Stimulated activated naive CD8-positive, alpha-beta T cell treated with anti-CD3 and anti-CD28 coated beads, Interleukin-15, amount 100 ng/mL, for 72 hours (primary cell): ENCODE data around the gene PCDHB6.
"Not testable (repeated sequence)": the region's sequence is repeated elsewhere in the genome, so short reads cannot be mapped to it uniquely, and the experiment has no call there.

Experiments used
- ATAC-seq: fragments of 150-1000 bp; cut with Tn5 transposase; 2 replicates; pipeline ENCODE4 v1.10.0; 2021; ENCODE audit warnings: mild to moderate bottlenecking, moderate library complexity
- DNase-seq, 2 donors: peaks; one replicate each; pipeline ENCODE4 v3.0.0; 2021 to 2022
- H3K27ac Mint-ChIP-seq, 2 donors: one replicate each; pipeline ENCODE4 v1.8.0; 2022; ENCODE audit warnings: mild to moderate bottlenecking in 2 of 2, mixed read lengths in 2 of 2, moderate library complexity in 2 of 2
- H3K27me3 Mint-ChIP-seq: one replicate; pipeline ENCODE4 v1.8.0; 2022; ENCODE audit warnings: mixed read lengths
- H3K4me1 Mint-ChIP-seq: one replicate; pipeline ENCODE4 v1.8.0; 2022; ENCODE audit warnings: mild to moderate bottlenecking, mixed read lengths
- H3K4me3 Mint-ChIP-seq, 2 donors: one replicate each; pipeline ENCODE4 v1.8.0; 2022; ENCODE audit warnings: mild to moderate bottlenecking in 2 of 2, mixed read lengths in 2 of 2, moderate library complexity in 1 of 2
- H3K9me3 Mint-ChIP-seq, 2 donors: one replicate each; pipeline ENCODE4 v1.8.0; 2022; ENCODE audit warnings: mixed read lengths in 2 of 2

The PCDHB6 gene

GRCh38 chr5:141182248-141182647 lies 32.4 kb downstream of the PCDHB6 start, which contains the start of gene PCDHB16:
Gene PCDHB16, plus strand, starts transcription at chr5:141182387. Its CDS starts 173 bp downstream, at chr5:141182560.
- H3K4me3 Mint-ChIP-seq: no peak within 1 kb of the TSS
- DNase-seq: no peak
- no peak for ATAC-seq
- H3K4me1 Mint-ChIP-seq: no peaks in the 10 kb centered on the region
- peaks cover 42% of the 10 kb centered on the region for H3K27me3 Mint-ChIP-seq
- peaks cover 18 to 24% of the 10 kb centered on the region in 2 donors for H3K9me3 Mint-ChIP-seq
- no peak within 1 kb of the TSS for H3K27ac Mint-ChIP-seq

DNA sequence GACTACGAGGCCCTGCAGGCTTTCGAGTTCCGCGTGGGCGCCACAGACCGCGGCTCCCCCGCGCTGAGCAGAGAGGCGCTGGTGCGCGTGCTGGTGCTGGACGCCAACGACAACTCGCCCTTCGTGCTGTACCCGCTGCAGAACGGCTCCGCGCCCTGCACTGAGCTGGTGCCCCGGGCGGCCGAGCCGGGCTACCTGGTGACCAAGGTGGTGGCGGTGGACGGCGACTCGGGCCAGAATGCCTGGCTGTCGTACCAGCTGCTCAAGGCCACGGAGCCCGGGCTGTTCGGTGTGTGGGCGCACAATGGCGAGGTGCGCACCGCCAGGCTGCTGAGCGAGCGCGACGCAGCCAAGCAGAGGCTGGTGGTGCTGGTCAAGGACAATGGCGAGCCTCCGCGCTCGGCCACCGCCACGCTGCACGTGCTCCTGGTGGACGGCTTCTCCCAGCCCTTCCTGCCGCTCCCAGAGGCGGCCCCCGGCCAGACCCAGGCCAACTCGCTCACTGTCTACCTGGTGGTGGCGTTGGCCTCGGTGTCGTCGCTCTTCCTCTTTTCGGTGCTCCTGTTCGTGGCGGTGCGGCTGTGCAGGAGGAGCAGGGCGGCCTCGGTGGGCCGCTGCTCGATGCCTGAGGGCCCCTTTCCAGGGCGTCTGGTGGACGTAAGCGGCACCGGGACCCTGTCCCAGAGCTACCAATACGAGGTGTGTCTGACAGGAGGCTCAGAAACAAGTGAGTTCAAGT lies 34.4 kb downstream of the PCDHB6 start:
- H3K4me1 Mint-ChIP-seq, ATAC-seq, H3K27ac Mint-ChIP-seq, H3K4me3 Mint-ChIP-seq, DNase-seq: not testable (repeated sequence)
- Mint-ChIP-seq H3K9me3 (peaks cover 24 to 26% of the 10 kb centered on the region in 2 donors), H3K27me3 (peaks cover 59% of the 10 kb centered on the region)

DNA sequence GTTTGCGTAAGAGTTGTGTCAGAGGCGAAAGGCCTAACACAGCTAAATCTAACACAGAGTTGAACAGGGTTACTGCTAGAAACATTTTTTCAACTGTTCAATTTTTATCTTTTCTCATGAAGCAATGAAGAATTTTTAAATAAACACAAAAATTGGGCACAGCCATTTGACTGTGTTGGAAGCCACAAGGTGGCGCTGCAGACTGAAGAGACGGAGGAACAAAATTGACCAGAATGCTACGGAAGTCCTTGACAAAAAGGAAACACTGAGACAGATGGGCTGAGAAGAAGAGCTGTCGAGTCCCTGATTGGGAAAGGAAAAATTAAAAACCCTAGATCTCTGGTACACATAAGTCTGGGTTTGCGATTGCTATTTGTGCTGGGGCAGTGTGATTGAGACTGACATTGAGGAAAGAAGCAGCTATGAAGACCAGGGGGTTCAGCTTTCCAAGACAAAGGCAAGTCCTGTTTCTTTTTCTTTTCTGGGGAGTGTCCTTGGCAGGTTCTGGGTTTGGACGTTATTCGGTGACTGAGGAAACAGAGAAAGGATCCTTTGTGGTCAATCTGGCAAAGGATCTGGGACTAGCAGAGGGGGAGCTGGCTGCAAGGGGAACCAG lies 37.1 kb downstream of the PCDHB6 start, which contains the start of gene PCDHB9:
Gene PCDHB9, plus strand, starts transcription at position 265 of the 616 bp plus-strand sequence. Its CDS starts 158 bp downstream, at position 423.
- H3K4me3 Mint-ChIP-seq: peak within 1 kb of the TSS in 1 of 2 donors; percentile 19
- peaks cover 76% of the 10 kb centered on the region for H3K27me3 Mint-ChIP-seq
- H3K27ac Mint-ChIP-seq: no peak within 1 kb of the TSS
- no peaks in the 10 kb centered on the region for H3K4me1 Mint-ChIP-seq
- no peak for ATAC-seq
- peak in 1 of 2 donors; percentile 16 for DNase-seq
- H3K9me3 Mint-ChIP-seq: peaks cover 24% of the 10 kb centered on the region in 2 donors

DNA sequence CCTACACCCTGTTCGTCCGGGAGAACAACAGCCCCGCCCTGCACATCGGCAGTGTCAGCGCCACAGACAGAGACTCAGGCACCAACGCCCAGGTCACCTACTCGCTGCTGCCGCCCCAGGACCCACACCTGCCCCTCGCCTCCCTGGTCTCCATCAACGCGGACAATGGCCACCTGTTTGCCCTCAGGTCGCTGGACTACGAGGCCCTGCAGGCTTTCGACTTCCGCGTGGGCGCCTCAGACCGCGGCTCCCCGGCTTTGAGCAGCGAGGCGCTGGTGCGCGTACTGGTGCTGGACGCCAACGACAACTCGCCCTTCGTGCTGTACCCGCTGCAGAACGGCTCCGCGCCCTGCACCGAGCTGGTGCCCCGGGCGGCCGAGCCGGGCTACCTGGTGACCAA lies 38.8 kb downstream of the PCDHB6 start:
- Mint-ChIP-seq H3K27me3 (peaks cover 76% of the 10 kb centered on the region), H3K9me3 (peaks cover 17 to 25% of the 10 kb centered on the region in 2 donors)
- not testable (repeated sequence) for DNase-seq, ATAC-seq, H3K4me1 Mint-ChIP-seq, H3K27ac Mint-ChIP-seq, H3K4me3 Mint-ChIP-seq

DNA sequence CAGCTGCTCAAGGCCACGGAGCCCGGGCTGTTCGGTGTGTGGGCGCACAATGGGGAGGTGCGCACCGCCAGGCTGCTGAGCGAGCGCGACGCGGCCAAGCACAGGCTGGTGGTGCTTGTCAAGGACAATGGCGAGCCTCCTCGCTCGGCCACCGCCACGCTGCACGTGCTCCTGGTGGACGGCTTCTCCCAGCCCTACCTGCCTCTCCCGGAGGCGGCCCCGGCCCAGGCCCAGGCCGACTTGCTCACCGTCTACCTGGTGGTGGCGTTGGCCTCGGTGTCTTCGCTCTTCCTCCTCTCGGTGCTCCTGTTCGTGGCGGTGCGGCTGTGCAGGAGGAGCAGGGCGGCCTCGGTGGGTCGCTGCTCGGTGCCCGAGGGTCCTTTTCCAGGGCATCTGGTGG lies 39.3 kb downstream of the PCDHB6 start:
- not testable (repeated sequence) for ATAC-seq, DNase-seq, H3K4me3 Mint-ChIP-seq, H3K4me1 Mint-ChIP-seq, H3K27ac Mint-ChIP-seq
- peaks cover 16 to 25% of the 10 kb centered on the region in 2 donors for H3K9me3 Mint-ChIP-seq
- peaks cover 77% of the 10 kb centered on the region for H3K27me3 Mint-ChIP-seq

DNA sequence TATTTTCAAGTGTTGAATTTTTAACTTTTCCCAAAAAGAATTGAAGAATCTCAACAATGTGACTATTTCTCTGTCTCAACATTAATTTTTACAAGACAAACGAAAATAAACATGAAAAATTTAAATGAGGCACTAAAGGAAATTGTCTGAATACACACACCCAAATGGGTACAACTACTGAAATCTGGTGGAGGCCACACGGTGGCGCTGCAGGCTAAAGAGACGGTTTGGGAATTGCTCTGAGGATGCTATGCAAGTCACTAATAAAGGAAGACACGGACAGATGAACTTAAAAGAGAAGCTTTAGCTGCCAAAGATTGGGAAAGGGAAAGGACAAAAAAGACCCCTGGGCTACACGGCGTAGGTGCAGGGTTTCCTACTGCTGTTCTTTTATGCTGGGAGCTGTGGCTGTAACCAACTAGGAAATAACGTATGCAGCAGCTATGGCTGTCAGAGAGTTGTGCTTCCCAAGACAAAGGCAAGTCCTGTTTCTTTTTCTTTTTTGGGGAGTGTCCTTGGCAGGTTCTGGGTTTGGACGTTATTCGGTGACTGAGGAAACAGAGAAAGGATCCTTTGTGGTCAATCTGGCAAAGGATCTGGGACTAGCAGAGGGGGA lies 42.4 kb downstream of the PCDHB6 start, which contains the start of gene PCDHB10:
Gene PCDHB10, plus strand, starts transcription at position 244 of the 616 bp plus-strand sequence. Its CDS starts 200 bp downstream, at position 444.
- ATAC-seq (no peak), DNase-seq (peak in 1 of 2 donors; percentile 20)
- Mint-ChIP-seq H3K4me3 (no peak within 1 kb of the TSS), H3K27me3 (peaks cover 56% of the 10 kb centered on the region), H3K9me3 (peaks cover 19 to 24% of the 10 kb centered on the region in 2 donors), H3K4me1 (no peaks in the 10 kb centered on the region), H3K27ac (no peak within 1 kb of the TSS)

DNA sequence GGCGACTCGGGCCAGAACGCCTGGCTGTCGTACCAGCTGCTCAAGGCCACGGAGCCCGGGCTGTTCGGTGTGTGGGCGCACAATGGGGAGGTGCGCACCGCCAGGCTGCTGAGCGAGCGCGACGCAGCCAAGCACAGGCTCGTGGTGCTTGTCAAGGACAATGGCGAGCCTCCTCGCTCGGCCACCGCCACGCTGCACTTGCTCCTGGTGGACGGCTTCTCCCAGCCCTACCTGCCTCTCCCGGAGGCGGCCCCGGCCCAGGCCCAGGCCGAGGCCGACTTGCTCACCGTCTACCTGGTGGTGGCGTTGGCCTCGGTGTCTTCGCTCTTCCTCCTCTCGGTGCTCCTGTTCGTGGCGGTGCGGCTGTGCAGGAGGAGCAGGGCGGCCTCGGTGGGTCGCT lies 44.5 kb downstream of the PCDHB6 start:
- not testable (repeated sequence) for H3K4me3 Mint-ChIP-seq, H3K27ac Mint-ChIP-seq, ATAC-seq, DNase-seq, H3K4me1 Mint-ChIP-seq
- Mint-ChIP-seq H3K27me3 (peaks cover 42% of the 10 kb centered on the region), H3K9me3 (peaks cover 25 to 45% of the 10 kb centered on the region in 2 donors)

DNA sequence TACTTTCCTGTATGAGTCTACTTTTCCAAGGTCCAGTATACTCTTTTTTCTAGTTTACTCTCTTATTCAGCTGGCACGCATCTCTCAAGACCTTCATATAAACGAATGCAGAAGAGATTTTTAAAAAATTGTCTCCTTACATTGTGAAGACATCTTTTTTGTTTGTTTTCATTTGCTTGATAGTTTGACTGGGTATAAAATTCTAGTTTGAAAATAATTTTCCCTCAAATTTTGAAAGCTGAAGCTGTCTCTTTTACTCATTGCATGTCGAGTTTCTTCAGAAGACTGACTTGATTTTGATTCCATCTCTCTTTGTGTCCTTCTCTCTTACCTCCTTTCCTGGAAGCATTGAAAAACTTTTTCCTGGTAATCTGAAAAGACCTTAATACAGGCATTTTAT lies 46.5 kb downstream of the PCDHB6 start:
- Mint-ChIP-seq H3K27me3 (peaks cover 44% of the 10 kb centered on the region), H3K9me3 (peaks cover 25 to 53% of the 10 kb centered on the region in 2 donors), H3K27ac (no peak overlapping the region), H3K4me3 (no peak overlapping the region), H3K4me1 (no peaks in the 10 kb centered on the region)
- ATAC-seq (no peak), DNase-seq (no peak)

DNA sequence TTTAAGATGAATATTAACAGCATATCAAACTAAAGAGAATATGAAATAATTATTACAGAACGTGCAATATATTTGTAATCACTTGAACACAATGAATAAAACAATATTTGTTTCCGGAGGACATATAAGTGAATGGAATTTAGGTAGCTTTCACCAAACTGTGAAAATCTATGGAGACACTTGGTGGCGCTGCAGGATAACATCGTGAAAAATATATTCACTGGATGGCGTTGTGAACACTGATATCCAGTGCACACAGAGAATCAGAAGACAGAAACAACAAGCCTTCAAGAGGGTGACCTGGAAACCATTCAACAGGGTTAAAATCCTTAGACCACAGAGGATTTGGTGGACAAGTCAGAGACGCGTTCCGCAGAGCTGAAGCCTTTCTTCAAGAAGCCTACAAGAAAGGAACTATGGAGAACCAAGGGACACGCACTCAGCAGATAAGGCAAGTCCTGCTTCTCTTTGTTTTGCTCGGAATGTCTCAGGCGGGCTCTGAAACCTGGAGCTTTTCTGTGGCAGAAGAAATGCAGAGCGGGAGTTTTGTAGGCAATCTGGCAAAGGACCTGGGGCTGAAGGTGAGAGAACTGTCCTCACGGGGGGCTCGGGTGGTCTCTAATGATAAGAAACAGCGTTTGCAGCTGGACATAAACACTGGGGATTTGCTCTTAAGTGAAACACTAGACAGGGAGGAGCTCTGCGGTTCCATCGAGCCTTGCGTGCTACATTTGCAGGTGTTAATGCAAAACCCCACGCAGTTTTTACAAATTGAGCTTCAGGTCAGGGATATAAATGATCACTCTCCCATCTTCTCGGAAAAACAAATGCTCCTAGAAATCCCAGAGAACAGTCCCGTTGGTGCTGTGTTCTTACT lies 49.7 kb downstream of the PCDHB6 start, which contains the start of gene PCDHB11:
Gene PCDHB11, plus strand, starts transcription at position 269 of the 877 bp plus-strand sequence. Its CDS starts 148 bp downstream, at position 417.
- Mint-ChIP-seq H3K27me3 (peaks cover 39% of the 10 kb centered on the region), H3K9me3 (peaks cover 14 to 61% of the 10 kb centered on the region in 2 donors), H3K4me1 (no peaks in the 10 kb centered on the region), H3K4me3 (no peak within 1 kb of the TSS), H3K27ac (no peak within 1 kb of the TSS)
- ATAC-seq: no peak
- no peak for DNase-seq

GRCh38 chr5:141201126-141201525 lies 51.3 kb downstream of the PCDHB6 start:
- H3K4me3 Mint-ChIP-seq, H3K27ac Mint-ChIP-seq, H3K4me1 Mint-ChIP-seq, DNase-seq, ATAC-seq: not testable (repeated sequence)
- H3K9me3 Mint-ChIP-seq: peaks cover 14 to 58% of the 10 kb centered on the region in 2 donors
- H3K27me3 Mint-ChIP-seq: peaks cover 49% of the 10 kb centered on the region

DNA sequence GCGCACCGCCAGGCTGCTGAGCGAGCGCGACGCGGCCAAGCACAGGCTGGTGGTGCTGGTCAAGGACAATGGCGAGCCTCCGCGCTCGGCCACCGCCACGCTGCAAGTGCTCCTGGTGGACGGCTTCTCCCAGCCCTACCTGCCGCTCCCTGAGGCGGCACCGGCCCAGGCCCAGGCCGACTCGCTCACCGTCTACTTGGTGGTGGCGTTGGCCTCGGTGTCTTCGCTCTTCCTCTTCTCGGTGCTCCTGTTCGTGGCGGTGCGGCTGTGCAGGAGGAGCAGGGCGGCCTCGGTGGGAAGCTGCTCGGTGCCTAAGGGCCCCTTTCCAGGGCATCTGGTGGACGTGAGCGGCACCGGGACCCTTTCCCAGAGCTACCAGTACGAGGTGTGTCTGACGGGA lies 51.8 kb downstream of the PCDHB6 start:
- not testable (repeated sequence) for H3K27ac Mint-ChIP-seq, H3K4me1 Mint-ChIP-seq, DNase-seq, H3K4me3 Mint-ChIP-seq, ATAC-seq
- Mint-ChIP-seq H3K9me3 (peaks cover 14 to 53% of the 10 kb centered on the region in 2 donors), H3K27me3 (peaks cover 49% of the 10 kb centered on the region)
